DMS114 treated with DMSO at 0.1 percent for 48 hours (cell line): ENCODE data around the gene SLIT3.
"Not testable (repeated sequence)": the region's sequence is repeated elsewhere in the genome, so short reads cannot be mapped to it uniquely, and the experiment has no call there.

ENCODE experiments used
- DNase-seq: peaks from one replicate; lab custom pipeline; 2025; ENCODE audit not compliant: unreplicated experiment; lab: John Stamatoyannopoulos, UW

The SLIT3 gene

GRCh38 chr5:169223595-169223953 lies 77.4 kb downstream of the SLIT3 start:
- DNase-seq = no peak

GRCh38 chr5:169222934-169223594 lies 77.9 kb downstream of the SLIT3 start:
- DNase-seq = no peak

GRCh38 chr5:169221519-169221918 lies 79.4 kb downstream of the SLIT3 start:
- no peak for DNase-seq

DNA sequence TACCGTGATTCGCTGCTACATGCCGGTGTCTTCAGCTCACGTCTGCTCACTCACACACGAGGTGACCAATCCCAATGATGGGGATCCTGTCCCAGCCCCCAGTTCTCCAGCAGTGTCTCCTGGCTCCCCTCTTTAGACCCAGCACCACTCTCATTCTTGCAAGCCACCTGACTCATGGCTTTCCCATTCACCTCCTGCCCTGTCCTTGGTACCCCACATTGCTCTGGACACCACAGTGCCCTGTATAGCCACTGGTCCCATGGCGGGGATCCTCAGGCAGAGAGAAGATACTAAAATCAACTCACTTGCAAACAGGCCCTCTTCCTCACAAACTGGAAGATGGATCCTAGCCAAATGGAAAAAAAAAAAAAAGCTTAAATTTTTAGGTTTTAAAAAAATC lies 81.0 kb downstream of the SLIT3 start:
- no peak for DNase-seq

DNA sequence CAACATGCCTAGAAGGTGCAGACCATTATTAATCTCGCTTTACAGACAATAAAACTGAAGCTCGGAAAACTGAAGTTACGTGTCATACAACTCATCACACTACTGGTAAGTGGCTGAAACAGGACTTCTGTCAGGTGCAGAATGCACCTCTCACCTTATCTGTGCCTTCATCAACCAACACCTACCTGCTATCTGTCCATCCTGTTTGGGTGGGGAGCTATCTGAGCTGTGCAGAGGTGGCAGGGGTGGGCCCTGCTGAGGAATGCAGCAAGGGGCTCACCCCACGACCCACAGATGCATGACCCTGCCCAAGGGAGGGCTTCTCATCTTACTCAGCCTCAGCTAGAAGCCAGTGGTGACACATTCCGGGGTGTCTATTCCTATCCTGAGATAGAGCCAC lies 81.6 kb downstream of the SLIT3 start:
- no peak for DNase-seq

DNA sequence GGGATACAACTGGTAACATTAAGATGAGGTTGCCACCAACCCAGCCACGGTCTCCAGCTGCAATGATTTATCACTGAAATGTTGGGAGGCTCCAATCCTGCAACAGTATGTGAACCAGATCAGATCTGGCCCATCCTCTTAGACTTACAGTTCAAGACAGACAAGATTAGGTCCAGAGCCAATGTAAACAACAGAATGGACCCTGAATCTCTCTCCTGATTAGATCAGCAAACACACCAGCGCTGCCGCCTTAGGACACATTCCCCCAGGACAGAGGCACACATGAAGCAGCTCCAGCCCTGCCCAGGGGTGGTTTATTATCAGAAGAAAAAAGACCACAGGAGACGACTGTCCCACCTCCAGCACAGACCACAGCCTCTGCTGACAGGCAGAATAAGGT lies 82.1 kb downstream of the SLIT3 start:
- no peak for DNase-seq

DNA sequence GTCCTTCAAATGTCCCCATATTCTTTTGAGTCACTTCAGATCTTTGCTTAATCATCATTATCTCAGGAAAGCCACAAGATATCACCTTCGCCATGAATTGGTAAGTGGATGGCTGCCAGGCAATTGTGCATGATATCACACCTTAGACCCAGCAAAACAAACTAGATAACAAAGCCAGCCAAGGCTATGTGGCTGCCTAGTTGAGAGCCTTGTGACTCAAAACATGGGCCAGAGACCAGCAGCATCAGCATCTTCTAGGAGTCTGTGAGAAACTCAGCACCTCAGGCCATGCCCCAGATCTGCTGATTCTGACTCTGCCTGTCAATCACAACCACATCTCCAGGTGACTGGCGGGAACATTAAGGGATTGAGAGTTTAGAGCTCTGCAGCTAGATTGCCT lies 82.8 kb downstream of the SLIT3 start:
- no peak for DNase-seq

DNA sequence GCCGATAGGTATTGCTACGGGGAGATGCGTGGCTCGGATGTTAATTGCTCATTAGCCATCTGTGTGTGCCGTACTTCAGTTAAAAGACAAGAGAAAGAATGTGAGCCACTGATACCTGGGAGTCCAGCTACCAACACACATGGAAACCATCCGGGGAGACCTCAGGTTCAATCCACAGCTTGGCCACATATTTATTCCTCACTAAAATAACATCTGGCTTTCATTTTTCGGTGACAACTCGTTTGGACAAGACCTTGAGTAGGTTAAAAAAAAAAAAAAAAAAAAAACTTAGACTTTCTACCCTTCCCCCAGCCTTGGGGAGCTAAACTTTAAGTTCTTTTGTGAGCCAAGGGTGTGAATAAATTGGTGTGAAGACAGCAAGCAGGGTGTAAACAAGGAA lies 84.1 kb downstream of the SLIT3 start:
- no peak for DNase-seq

- no peak for DNase-seq
Measured at GRCh38 chr5:169213479-169213878, 87.5 kb downstream of the SLIT3 start.

DNA sequence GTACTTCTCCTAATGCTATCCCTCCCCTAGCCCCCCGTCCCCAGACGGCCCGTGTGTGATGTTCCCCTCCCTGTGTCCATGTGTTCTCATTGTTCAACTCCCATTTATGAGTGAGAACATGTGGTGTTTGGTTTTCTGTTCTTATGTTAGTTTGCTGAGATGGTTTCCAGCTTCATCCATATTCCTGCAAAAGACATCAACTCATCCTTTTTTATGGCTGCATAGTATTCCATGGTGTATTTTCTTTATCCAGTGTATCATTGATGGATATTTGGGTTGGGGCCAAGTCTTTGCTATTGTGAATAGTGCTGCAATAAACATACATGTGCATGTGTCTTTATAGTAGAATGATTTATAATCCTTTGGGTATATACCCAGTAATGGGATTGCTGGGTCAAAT lies 89.2 kb downstream of the SLIT3 start:
- DNase-seq = not testable (repeated sequence)

DNA sequence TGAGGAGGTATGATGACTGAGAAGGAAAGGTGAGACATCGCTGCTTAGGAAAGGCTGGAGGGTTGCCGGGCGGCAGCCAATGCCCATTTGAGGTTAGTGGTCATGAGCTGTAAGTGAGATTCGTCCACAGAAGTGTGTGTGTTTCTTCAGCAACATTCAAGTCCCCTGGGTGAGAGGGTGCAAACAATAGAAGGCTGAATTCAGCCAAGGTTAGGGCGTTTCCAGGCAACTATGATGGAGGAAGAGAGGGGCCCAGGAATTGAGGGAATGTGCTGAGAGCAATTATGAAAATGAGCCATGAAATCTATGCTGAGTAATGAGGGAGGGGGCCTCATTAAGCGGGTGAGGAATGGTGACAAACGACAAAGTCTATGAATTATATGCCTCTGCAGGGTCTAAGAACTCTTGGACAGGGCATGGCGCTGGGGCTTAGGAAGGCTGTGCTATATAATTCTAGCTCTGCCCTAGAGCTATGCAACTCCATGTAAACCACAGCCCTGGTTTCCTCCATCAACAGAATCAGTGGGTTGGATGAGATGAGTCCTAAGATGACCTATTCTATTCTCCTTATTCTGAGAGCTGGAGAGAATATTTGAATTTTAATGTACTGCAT lies 96.0 kb downstream of the SLIT3 start:
- no peak for DNase-seq

GRCh38 chr5:169202969-169203368 lies 98.0 kb downstream of the SLIT3 start:
- no peak for DNase-seq

GRCh38 chr5:169201597-169201996 lies 99.3 kb downstream of the SLIT3 start:
- no peak for DNase-seq

- DNase-seq = no peak
Measured at GRCh38 chr5:169200125-169200778, 100.7 kb downstream of the SLIT3 start.

- DNase-seq = no peak
Measured at GRCh38 chr5:169197343-169197742, 103.6 kb downstream of the SLIT3 start.

- DNase-seq = no peak
Measured at GRCh38 chr5:169196059-169196458, 104.9 kb downstream of the SLIT3 start.

DNA sequence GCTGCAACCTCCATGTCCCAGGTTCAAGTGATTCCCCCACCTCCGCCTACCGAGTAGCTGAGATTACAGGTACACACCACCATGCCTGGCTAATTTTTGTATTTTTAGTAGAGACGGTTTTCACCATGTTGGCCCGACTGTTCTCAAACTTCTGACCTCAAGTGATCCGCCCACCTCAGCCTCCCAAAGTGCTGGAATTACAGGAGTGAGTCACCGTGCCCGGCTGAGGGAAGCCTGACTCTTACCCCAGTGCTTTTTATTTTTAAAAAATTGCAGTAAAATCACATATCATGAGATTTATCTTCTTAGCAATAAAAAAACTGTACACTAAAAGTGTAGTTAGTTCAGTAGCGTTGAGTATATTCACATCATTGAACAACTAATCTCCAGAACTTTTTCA lies 105.3 kb downstream of the SLIT3 start:
- DNase-seq = no peak

DNA sequence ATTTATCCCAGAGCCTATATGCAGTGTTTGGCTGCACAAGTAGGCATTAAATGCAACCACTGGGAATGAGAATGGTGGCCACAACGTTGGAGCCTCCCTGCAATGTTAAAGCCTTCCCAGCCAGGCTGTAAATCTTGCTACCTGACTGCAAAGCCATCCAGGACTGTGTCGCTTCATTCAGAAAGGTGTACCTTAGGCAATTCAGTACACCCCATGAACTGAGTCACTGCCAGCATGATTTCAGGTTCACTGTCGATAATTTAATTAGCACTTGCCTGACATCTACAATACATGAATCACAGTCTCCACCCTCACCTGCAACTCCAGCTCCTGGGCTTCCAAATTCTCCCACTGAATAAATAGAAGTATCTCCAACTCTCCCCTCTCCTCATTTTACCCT lies 108.4 kb downstream of the SLIT3 start:
- no peak for DNase-seq

- no peak for DNase-seq
Measured at GRCh38 chr5:169190849-169191248, 110.1 kb downstream of the SLIT3 start.

GRCh38 chr5:169185626-169186025 lies 115.3 kb downstream of the SLIT3 start:
- DNase-seq = no peak

DNA sequence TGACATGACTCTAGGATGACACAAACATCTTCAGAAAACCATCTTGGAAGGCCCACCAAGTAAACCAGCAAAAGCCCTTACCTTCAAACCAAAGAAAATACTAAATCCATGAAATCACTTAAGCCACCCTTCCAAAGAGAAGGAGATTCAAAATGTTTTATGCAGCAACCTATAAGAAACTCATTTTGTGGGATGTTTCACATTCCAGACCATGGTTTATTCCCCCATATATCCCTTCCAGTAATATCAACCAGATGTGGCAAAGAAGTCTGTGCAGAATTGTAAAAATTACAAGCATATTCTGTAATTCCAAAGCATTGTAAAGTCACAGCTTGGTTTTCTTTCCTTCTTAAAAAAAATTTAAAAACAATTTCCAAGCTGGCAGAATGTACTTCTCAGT lies 117.4 kb downstream of the SLIT3 start:
- no peak for DNase-seq

DNA sequence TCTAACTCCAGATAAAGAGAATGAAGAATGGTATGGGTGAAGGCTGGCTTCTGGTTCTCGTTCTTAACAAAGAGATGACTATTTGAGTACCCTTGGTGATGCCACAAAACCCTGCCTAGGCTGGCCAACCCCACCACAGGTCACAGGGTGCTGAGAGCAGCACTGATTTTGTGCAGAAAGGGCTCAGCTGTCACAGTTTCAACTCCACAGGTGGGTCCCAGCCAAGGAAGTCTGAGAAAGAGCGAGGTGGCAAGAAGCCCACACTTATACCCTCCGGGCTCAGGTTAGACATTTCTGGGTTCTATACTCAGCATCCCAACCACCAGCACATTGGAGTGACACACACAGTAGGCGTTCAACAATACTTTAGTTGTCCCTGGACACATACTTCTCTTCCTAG lies 118.1 kb downstream of the SLIT3 start:
- DNase-seq = no peak

GRCh38 chr5:169181814-169182213 lies 119.1 kb downstream of the SLIT3 start:
- no peak for DNase-seq
